ENCODE data around the gene IGSF21. TPM values are rescaled to one million over a fixed set of nuclear protein-coding genes. Genes with fewer than 3 reads are reported as not detected.

The IGSF21 gene
- total RNA-seq, 1 donor from 2014 or later = 4.4 TPM

- no peak for TF ChIP-seq CTCF (IDR thresholded peaks at IDR 0.05; ENCODE audit: unreplicated experiment)
- Mint-ChIP-seq H3K9me3 (ENCODE audit: unreplicated experiment) (no peaks in the 10 kb centered on the region), H3K4me3 (ENCODE audit: unreplicated experiment) (no peak overlapping the region), H3K27me3 (ENCODE audit: unreplicated experiment) (peaks cover 1% of the 10 kb centered on the region), H3K36me3 (ENCODE audit: low read depth, unreplicated experiment) (no peaks in the 10 kb centered on the region), H3K4me1 (ENCODE audit: unreplicated experiment) (no peaks in the 10 kb centered on the region), H3K27ac (ENCODE audit: unreplicated experiment) (no peak overlapping the region)
- no peak for DNase-seq (ENCODE audit: low spot score)
These were observed 197.7 kb downstream of the IGSF21 start for GRCh38 chr1:18305182-18305795.

- H3K4me3 Mint-ChIP-seq (ENCODE audit: unreplicated experiment) = no peak overlapping the region
- no peak for DNase-seq (ENCODE audit: low spot score)
- H3K9me3 Mint-ChIP-seq (ENCODE audit: unreplicated experiment) = no peaks in the 10 kb centered on the region
- no peaks in the 10 kb centered on the region for H3K36me3 Mint-ChIP-seq (ENCODE audit: low read depth, unreplicated experiment)
- no peak for TF ChIP-seq CTCF (IDR thresholded peaks at IDR 0.05; ENCODE audit: unreplicated experiment)
- no peaks in the 10 kb centered on the region for H3K4me1 Mint-ChIP-seq (ENCODE audit: unreplicated experiment)
- no peaks in the 10 kb centered on the region for H3K27me3 Mint-ChIP-seq (ENCODE audit: unreplicated experiment)
- H3K27ac Mint-ChIP-seq (ENCODE audit: unreplicated experiment) = no peak overlapping the region
These were observed 199.8 kb downstream of the IGSF21 start for GRCh38 chr1:18307329-18307898.

- TF ChIP-seq CTCF (IDR thresholded peaks at IDR 0.05; ENCODE audit: unreplicated experiment) = no peak
- Mint-ChIP-seq H3K27me3 (ENCODE audit: unreplicated experiment) (no peaks in the 10 kb centered on the region), H3K4me3 (ENCODE audit: unreplicated experiment) (no peak overlapping the region), H3K9me3 (ENCODE audit: unreplicated experiment) (no peaks in the 10 kb centered on the region), H3K27ac (ENCODE audit: unreplicated experiment) (no peak overlapping the region), H3K4me1 (ENCODE audit: unreplicated experiment) (no peaks in the 10 kb centered on the region), H3K36me3 (ENCODE audit: low read depth, unreplicated experiment) (no peaks in the 10 kb centered on the region)
- DNase-seq (ENCODE audit: low spot score) = no peak
These were observed 202.1 kb downstream of the IGSF21 start for GRCh38 chr1:18309552-18310155.

GRCh38 chr1:18312961-18313360 is 205.4 kb downstream of the IGSF21 start:
- TF ChIP-seq CTCF (IDR thresholded peaks at IDR 0.05; ENCODE audit: unreplicated experiment) = no peak
- no peak for DNase-seq (ENCODE audit: low spot score)
- Mint-ChIP-seq H3K27ac (ENCODE audit: unreplicated experiment) (no peak overlapping the region), H3K27me3 (ENCODE audit: unreplicated experiment) (peaks cover 1% of the 10 kb centered on the region), H3K36me3 (ENCODE audit: low read depth, unreplicated experiment) (no peaks in the 10 kb centered on the region), H3K4me3 (ENCODE audit: unreplicated experiment) (no peak overlapping the region), H3K9me3 (ENCODE audit: unreplicated experiment) (no peaks in the 10 kb centered on the region), H3K4me1 (ENCODE audit: unreplicated experiment) (no peaks in the 10 kb centered on the region)

GRCh38 chr1:18313523-18313922 is 205.9 kb downstream of the IGSF21 start:
- no peaks in the 10 kb centered on the region for H3K4me1 Mint-ChIP-seq (ENCODE audit: unreplicated experiment)
- H3K9me3 Mint-ChIP-seq (ENCODE audit: unreplicated experiment) = no peaks in the 10 kb centered on the region
- no peaks in the 10 kb centered on the region for H3K36me3 Mint-ChIP-seq (ENCODE audit: low read depth, unreplicated experiment)
- H3K27me3 Mint-ChIP-seq (ENCODE audit: unreplicated experiment) = peaks cover 1% of the 10 kb centered on the region
- no peak for TF ChIP-seq CTCF (IDR thresholded peaks at IDR 0.05; ENCODE audit: unreplicated experiment)
- no peak overlapping the region for H3K27ac Mint-ChIP-seq (ENCODE audit: unreplicated experiment)
- no peak overlapping the region for H3K4me3 Mint-ChIP-seq (ENCODE audit: unreplicated experiment)
- no peak for DNase-seq (ENCODE audit: low spot score)
